Esophagus squamous epithelium (tissue), 5 donors: ENCODE data around the gene DUSP5. TPM values are rescaled to one million over a fixed set of nuclear protein-coding genes. Genes with fewer than 3 reads are reported as not detected.

Source experiments
- DNase-seq: peaks from one replicate; lab custom pipeline; 2025; lab: John Stamatoyannopoulos, UW
- H3K27ac ChIP-seq, 4 donors: fragments of 200-600 bp; sonication (generic); one replicate each; pipeline ENCODE4 v1.5.1; 2016 to 2019; ENCODE audit warnings: mild to moderate bottlenecking in 1 of 4
- H3K27me3 ChIP-seq, 4 donors: fragments of 200-600 bp; sonication (generic); 1 replicate in 3 of 4; 2 replicates in 1 of 4; pipeline versions ENCODE4 v1.5.1 to v1.6.0; 2017 to 2021; ENCODE audit warnings: antibody characterized with exemption in 1 of 4
- H3K36me3 ChIP-seq, 3 donors: fragments of 200-600 bp; sonication (generic); one replicate each; pipeline ENCODE4 v1.5.1; 2016 to 2019
- H3K4me1 ChIP-seq, 3 donors: fragments of 200-600 bp; sonication (generic); one replicate each; pipeline ENCODE4 v1.5.1; 2017 to 2019
- H3K4me3 ChIP-seq, 4 donors: fragments of 200-600 bp; sonication (generic); 1 replicate in 3 of 4; 2 replicates in 1 of 4; pipeline ENCODE4 v1.5.1; 2016 to 2019; ENCODE audit warnings: mild to moderate bottlenecking in 2 of 4, moderate library complexity in 1 of 4
- H3K9me3 ChIP-seq, 3 donors: fragments of 200-600 bp; sonication (generic); one replicate each; pipeline ENCODE4 v1.5.1; 2016 to 2019
- POLR2A ChIP-seq, 4 donors: fragments of 450-650 bp; IDR thresholded peaks; one replicate each; pipeline ENCODE4 v1.6.1; 2017; ENCODE audit warnings: antibody characterized with exemption in 4 of 4, mild to moderate bottlenecking in 4 of 4, moderate library complexity in 3 of 4
- WGBS, 2 donors: methylation state at CpG; one replicate each; pipeline ENCODE4 v1.1.5; 2018; 5-methylcytosine and 5-hydroxymethylcytosine counted together
- intact Hi-C: fragments of 100-400 bp; cut with DNase I; formaldehyde crosslinking; loops from one replicate; pipeline ENCODE4 v1.15.0; 2022
- total RNA-seq, 4 donors: library from RNA; depleted of rRNA; stranded (reverse); fragments of >200 nt; gene quantifications; one replicate each; pipeline ENCODE4 v1.1.0, GENCODE V29; 2016
- TF ChIP-seq, protein P1 (sequence below), 6 experiments: fragments of 450-650 bp in 4 of 6; fragments of 200-600 bp in 2 of 6; sonication (generic) in 2 of 6; IDR thresholded peaks; one replicate each; pipeline ENCODE4 v1.5.1; 2016 to 2019; ENCODE audit warnings: antibody characterized with exemption in 6 of 6, mild to moderate bottlenecking in 4 of 6, moderate library complexity in 4 of 6
- donor health status: DM: yes; HTN: yes; CAD: no.

DUSP5 gene
- total RNA-seq, 4 donors from 2014 or later: 15.0 to 60.6 (median 47.9) TPM

DNA sequence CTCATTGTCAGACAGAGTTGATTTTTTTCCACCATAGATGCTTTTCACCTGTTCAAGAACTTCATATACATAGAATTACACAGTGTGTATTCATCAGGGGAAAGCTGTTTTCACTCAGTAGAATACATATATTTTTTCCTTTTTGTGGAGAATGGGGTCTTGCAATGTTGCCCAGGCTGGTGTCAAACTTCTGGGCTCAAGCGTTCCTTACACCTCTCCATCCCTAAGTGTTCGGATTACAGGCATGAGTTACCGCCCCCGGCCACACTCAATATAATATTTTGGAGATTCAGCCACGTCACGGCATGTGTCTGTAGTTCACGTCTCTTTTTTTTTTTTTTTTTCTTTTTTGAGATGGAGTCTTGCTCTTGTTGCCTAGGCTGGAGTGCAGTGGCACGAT is 62.3 kb downstream of the DUSP5 start:
- H3K27ac ChIP-seq: no peak overlapping the region
- peaks cover 0 to 34% (median 0%) of the 10 kb centered on the region in 4 donors for H3K27me3 ChIP-seq
- TF ChIP-seq, protein P1, sequence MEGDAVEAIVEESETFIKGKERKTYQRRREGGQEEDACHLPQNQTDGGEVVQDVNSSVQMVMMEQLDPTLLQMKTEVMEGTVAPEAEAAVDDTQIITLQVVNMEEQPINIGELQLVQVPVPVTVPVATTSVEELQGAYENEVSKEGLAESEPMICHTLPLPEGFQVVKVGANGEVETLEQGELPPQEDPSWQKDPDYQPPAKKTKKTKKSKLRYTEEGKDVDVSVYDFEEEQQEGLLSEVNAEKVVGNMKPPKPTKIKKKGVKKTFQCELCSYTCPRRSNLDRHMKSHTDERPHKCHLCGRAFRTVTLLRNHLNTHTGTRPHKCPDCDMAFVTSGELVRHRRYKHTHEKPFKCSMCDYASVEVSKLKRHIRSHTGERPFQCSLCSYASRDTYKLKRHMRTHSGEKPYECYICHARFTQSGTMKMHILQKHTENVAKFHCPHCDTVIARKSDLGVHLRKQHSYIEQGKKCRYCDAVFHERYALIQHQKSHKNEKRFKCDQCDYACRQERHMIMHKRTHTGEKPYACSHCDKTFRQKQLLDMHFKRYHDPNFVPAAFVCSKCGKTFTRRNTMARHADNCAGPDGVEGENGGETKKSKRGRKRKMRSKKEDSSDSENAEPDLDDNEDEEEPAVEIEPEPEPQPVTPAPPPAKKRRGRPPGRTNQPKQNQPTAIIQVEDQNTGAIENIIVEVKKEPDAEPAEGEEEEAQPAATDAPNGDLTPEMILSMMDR (IDR thresholded peaks at IDR 0.05): no peak
- no peak for TF ChIP-seq POLR2A (IDR thresholded peaks at IDR 0.05)
- intact Hi-C loops: no loop called here
- no peaks in the 10 kb centered on the region for H3K36me3 ChIP-seq
- no peaks in the 10 kb centered on the region for H3K4me1 ChIP-seq
- H3K9me3 ChIP-seq: no peaks in the 10 kb centered on the region
- H3K4me3 ChIP-seq: no peak overlapping the region
- 88 to 90% methylated on average over 7 to 8 of the region's 8 CpGs for WGBS, 2 donors
- DNase-seq: no peak

Other genes starting within 250 kb of the DUSP5 start
- 10 to 100 TPM in 2 of 4 donors, 1 to 10 TPM in 2; 9.5 to 13.9 (median 10.9) TPM for gene SMNDC1, start 193.0 kb upstream of the DUSP5 start, total RNA-seq
- gene SMC3, start 69.8 kb downstream of the DUSP5 start, total RNA-seq: 10 to 100 TPM; 16.2 to 32.4 (median 28.1) TPM
- gene RBM20, start 146.4 kb downstream of the DUSP5 start, total RNA-seq: 10 to 100 TPM in 1 of 4 donors, 1 to 10 TPM in 3; 2.1 to 10.3 (median 3.7) TPM